ENCODE data around the gene INTS11. TPM values are rescaled to one million over a fixed set of nuclear protein-coding genes. Genes with fewer than 3 reads are reported as not detected.

Gene INTS11
- polyA plus RNA-seq, 2 of the 4 experiments (the other 2 are of a cell fraction): 41.9 to 62.9 TPM

GRCh38 chr1:1361982-1362423, 37.5 kb upstream of the INTS11 start (continued):
- TF ChIP-seq HEYL (CRISPR knock-in tag; IDR thresholded peaks at IDR 0.05) (no peak), TFCP2L1 (CRISPR knock-in tag; IDR thresholded peaks at IDR 0.05) (no peak), NPAS2 (CRISPR knock-in tag; IDR thresholded peaks at IDR 0.05; ENCODE audit: borderline replicate concordance) (no peak), CHD2 (IDR thresholded peaks at IDR 0.05; ENCODE audit: low read length, partially characterized antibody) (no peak)

- POLR2A ChIA-PET: no interaction called here
- Histone ChIP-seq H3K9me3 (no peaks in the 10 kb centered on the region), H3K4me2 (no peak overlapping the region), H3K4me3 (no peak overlapping the region), H3K4me1 (peaks cover 11% of the 10 kb centered on the region; the same call in 2 of the 3 replicates), H3K27ac (peak overlapping the region in 1 of 2 experiments; percentile 81; a peak in 2 of 6 replicates)
- CTCF ChIA-PET: no interaction called here
- DNase-seq (ENCODE audit: low read depth in 1 of 2, low spot score in 1 of 2): no peak
- ATAC-seq: no peak
- no peak for TF ChIP-seq ZC3H11A (IDR thresholded peaks at IDR 0.05)
- no peak for TF ChIP-seq NR3C1 (IDR thresholded peaks at IDR 0.05)
- TF ChIP-seq CBX8 (IDR thresholded peaks at IDR 0.05): no peak
- TF ChIP-seq KDM1A (IDR thresholded peaks at IDR 0.05; ENCODE audit: low read depth): no peak
- TF ChIP-seq EHF (CRISPR knock-in tag; IDR thresholded peaks at IDR 0.05): no peak
- TF ChIP-seq, protein P1, sequence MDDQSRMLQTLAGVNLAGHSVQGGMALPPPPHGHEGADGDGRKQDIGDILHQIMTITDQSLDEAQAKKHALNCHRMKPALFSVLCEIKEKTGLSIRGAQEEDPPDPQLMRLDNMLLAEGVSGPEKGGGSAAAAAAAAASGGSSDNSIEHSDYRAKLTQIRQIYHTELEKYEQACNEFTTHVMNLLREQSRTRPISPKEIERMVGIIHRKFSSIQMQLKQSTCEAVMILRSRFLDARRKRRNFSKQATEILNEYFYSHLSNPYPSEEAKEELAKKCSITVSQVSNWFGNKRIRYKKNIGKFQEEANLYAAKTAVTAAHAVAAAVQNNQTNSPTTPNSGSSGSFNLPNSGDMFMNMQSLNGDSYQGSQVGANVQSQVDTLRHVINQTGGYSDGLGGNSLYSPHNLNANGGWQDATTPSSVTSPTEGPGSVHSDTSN (IDR thresholded peaks at IDR 0.05): no peak
- no peak for TF ChIP-seq HOXB13 (CRISPR knock-in tag; IDR thresholded peaks at IDR 0.05; ENCODE audit: low read depth)
- TF ChIP-seq RFX5 (IDR thresholded peaks at IDR 0.05): no peak
- no peak for TF ChIP-seq POLR2AphosphoS2 (conservative IDR thresholded peaks at IDR 0.05; ENCODE audit: low read length)
- TF ChIP-seq, protein P2, sequence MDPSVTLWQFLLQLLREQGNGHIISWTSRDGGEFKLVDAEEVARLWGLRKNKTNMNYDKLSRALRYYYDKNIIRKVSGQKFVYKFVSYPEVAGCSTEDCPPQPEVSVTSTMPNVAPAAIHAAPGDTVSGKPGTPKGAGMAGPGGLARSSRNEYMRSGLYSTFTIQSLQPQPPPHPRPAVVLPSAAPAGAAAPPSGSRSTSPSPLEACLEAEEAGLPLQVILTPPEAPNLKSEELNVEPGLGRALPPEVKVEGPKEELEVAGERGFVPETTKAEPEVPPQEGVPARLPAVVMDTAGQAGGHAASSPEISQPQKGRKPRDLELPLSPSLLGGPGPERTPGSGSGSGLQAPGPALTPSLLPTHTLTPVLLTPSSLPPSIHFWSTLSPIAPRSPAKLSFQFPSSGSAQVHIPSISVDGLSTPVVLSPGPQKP (IDR thresholded peaks at IDR 0.05; ENCODE audit: low read depth, low read length): no peak
- no peak for TF ChIP-seq TP53 (CRISPR knock-in tag; IDR thresholded peaks at IDR 0.05)
- TF ChIP-seq CHD4 (IDR thresholded peaks at IDR 0.05; ENCODE audit: borderline replicate concordance): no peak
- TF ChIP-seq ESRRA (IDR thresholded peaks at IDR 0.05; ENCODE audit: borderline replicate concordance, low read length): no peak
- no peak for TF ChIP-seq RARB (CRISPR knock-in tag; IDR thresholded peaks at IDR 0.05)
- no peak for TF ChIP-seq FOSB (CRISPR knock-in tag; IDR thresholded peaks at IDR 0.05)
- no peak for FAIRE-seq
- WGBS (ENCODE audit: missing lambda C conversion rate): 88% methylated on average over 26 of the region's 35 CpGs
Observed at GRCh38 chr1:1361233-1361981, 36.9 kb upstream of the INTS11 start.

DNA sequence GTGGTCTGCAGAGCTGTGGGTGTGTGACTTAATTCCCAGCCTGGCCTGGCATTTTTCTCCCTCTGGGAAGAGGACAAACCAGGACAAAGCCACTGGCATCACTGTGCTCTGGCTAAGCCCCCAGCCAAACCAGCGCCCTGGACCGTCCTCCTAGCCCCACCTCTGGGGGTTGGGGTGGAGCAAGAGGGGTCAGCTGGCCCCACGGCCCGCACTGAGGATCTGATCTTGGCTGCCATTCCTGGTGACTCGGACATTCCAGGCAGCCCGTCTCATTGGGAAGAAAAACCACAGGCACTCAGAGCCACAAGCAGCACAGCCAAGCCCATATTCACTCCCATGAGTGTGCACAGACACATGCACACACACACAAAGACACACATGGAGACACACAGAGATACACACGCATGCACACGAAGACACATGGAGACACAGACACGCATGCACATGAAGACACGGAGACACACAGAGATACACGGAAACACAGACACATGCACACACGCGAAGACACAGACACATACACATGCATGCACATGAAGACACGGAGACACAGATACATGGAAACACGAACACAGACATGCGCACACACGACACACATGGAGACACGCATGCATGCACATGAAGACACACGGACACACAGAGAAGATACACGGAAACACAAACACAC, 36.2 kb upstream of the INTS11 start:
- Histone ChIP-seq H3K4me1 (peaks cover 19% of the 10 kb centered on the region; the same call in 2 of the 3 replicates), H3K27ac (peak overlapping the region in 1 of 2 experiments; percentile 81; a peak in 3 of 6 replicates), H3K4me2 (peak overlapping the region; percentile 25; the same call in 1 of the 3 replicates), H3K4me3 (no peak overlapping the region), H3K9me3 (no peaks in the 10 kb centered on the region)
- FAIRE-seq (no peak), DNase-seq (ENCODE audit: low read depth in 1 of 2, low spot score in 1 of 2) (peak in 1 of 2 experiments; percentile 41), ATAC-seq (peak; percentile 48 to 66; a peak in 5 of 6 replicates)
- 67% methylated on average over 17 of the region's 20 CpGs for WGBS (ENCODE audit: missing lambda C conversion rate)
- TF ChIP-seq SREBF2 (IDR thresholded peaks at IDR 0.05) (no peak), CHD4 (IDR thresholded peaks at IDR 0.05; ENCODE audit: borderline replicate concordance) (no peak), CEBPB (IDR thresholded peaks at IDR 0.05) (no peak), RCOR1 (IDR thresholded peaks at IDR 0.05; ENCODE audit: low read depth, low read length) (no peak), EP300 (IDR thresholded peaks at IDR 0.05) (no peak), MAFK (IDR thresholded peaks at IDR 0.05; ENCODE audit: partially characterized antibody) (no peak), TP53 (CRISPR knock-in tag; IDR thresholded peaks at IDR 0.05) (no peak), ESRRA (IDR thresholded peaks at IDR 0.05; ENCODE audit: borderline replicate concordance, low read length) (no peak), HOXB13 (CRISPR knock-in tag; IDR thresholded peaks at IDR 0.05; ENCODE audit: low read depth) (no peak), RAD21 (conservative IDR thresholded peaks at IDR 0.05 in 1 of 2, IDR thresholded peaks at IDR 0.05 in 1 of 2) (no peak), BHLHE40 (IDR thresholded peaks at IDR 0.05; ENCODE audit: low read depth, low read length) (no peak), FOSB (CRISPR knock-in tag; IDR thresholded peaks at IDR 0.05) (no peak), ZFP36 (IDR thresholded peaks at IDR 0.05; ENCODE audit: borderline replicate concordance, partially characterized antibody) (no peak)
- TF ChIP-seq, protein P3, sequence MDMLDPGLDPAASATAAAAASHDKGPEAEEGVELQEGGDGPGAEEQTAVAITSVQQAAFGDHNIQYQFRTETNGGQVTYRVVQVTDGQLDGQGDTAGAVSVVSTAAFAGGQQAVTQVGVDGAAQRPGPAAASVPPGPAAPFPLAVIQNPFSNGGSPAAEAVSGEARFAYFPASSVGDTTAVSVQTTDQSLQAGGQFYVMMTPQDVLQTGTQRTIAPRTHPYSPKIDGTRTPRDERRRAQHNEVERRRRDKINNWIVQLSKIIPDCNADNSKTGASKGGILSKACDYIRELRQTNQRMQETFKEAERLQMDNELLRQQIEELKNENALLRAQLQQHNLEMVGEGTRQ (IDR thresholded peaks at IDR 0.05): no peak
- TF ChIP-seq, protein P4, sequence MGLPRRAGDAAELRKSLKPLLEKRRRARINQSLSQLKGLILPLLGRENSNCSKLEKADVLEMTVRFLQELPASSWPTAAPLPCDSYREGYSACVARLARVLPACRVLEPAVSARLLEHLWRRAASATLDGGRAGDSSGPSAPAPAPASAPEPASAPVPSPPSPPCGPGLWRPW (IDR thresholded peaks at IDR 0.05): no peak
- TF ChIP-seq, protein P5, sequence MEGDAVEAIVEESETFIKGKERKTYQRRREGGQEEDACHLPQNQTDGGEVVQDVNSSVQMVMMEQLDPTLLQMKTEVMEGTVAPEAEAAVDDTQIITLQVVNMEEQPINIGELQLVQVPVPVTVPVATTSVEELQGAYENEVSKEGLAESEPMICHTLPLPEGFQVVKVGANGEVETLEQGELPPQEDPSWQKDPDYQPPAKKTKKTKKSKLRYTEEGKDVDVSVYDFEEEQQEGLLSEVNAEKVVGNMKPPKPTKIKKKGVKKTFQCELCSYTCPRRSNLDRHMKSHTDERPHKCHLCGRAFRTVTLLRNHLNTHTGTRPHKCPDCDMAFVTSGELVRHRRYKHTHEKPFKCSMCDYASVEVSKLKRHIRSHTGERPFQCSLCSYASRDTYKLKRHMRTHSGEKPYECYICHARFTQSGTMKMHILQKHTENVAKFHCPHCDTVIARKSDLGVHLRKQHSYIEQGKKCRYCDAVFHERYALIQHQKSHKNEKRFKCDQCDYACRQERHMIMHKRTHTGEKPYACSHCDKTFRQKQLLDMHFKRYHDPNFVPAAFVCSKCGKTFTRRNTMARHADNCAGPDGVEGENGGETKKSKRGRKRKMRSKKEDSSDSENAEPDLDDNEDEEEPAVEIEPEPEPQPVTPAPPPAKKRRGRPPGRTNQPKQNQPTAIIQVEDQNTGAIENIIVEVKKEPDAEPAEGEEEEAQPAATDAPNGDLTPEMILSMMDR (IDR thresholded peaks at IDR 0.05): no peak
- ChIA-PET POLR2A (no interaction called here), CTCF (interaction anchor here (2.4 kb wide), 1 partner anchor 11 kb away, joined by 17 read pairs; no protein-coding TSS in a partner anchor)

All from A549 (cell line).